Loucy (cell line): ENCODE results near the gene SLC26A11.

Experiments
- H2AFZ ChIP-seq: fragments of 200-600 bp; sonication (generic); 2 replicates; pipeline ENCODE4 v1.6.0; 2016; ENCODE audit warnings: antibody characterized with exemption, mild to moderate bottlenecking, low read length, moderate library complexity
- H3F3A ChIP-seq: fragments of 200-600 bp; 2 replicates; pipeline ENCODE4 v1.6.0; 2016; ENCODE audit warnings: antibody characterized with exemption, low read depth, mild to moderate bottlenecking
- H3K27me3 ChIP-seq: fragments of 200-600 bp; sonication (generic); 2 replicates; pipeline ENCODE4 v1.6.1; 2014; ENCODE audit warnings: low read length, mild to moderate bottlenecking; ENCODE audit not compliant: insufficient read depth, poor library complexity, severe bottlenecking
- H3K36me3 ChIP-seq: fragments of 200-600 bp; sonication (generic); 2 replicates; pipeline ENCODE4 v1.6.1; 2016; ENCODE audit warnings: low read length; ENCODE audit not compliant: insufficient read depth
- H3K4me1 ChIP-seq: fragments of 200-600 bp; sonication (generic); 2 replicates; pipeline ENCODE4 v1.5.1; 2014; ENCODE audit warnings: low read length, mild to moderate bottlenecking; ENCODE audit not compliant: insufficient read depth, poor library complexity, severe bottlenecking
- H3K4me2 ChIP-seq: fragments of 200-600 bp; sonication (generic); 2 replicates; pipeline ENCODE4 v1.6.0; 2014; ENCODE audit warnings: antibody characterized with exemption, low read length, low read depth, mild to moderate bottlenecking; ENCODE audit not compliant: poor library complexity, severe bottlenecking
- H3K4me3 ChIP-seq: fragments of 200-600 bp; sonication (generic); 2 replicates; pipeline ENCODE4 v1.5.1; 2014; ENCODE audit warnings: low read length, mild to moderate bottlenecking, mixed read lengths; ENCODE audit not compliant: poor library complexity, severe bottlenecking
- H3K79me2 ChIP-seq: fragments of 200-600 bp; sonication (generic); 2 replicates; pipeline ENCODE4 v1.6.1; 2014; ENCODE audit warnings: low read length; ENCODE audit not compliant: insufficient read depth
- H3K9ac ChIP-seq: fragments of 200-600 bp; sonication (generic); 2 replicates; pipeline ENCODE4 v1.6.0; 2014; ENCODE audit warnings: mild to moderate bottlenecking, low read depth, low read length, moderate library complexity; ENCODE audit not compliant: poor library complexity, severe bottlenecking
- H3K9me2 ChIP-seq: fragments of 200-600 bp; sonication (generic); replicated peaks from 2 replicates; pipeline ENCODE4 v1.6.1; 2016; ENCODE audit warnings: low read depth, low read length, mixed read lengths
- H3K9me3 ChIP-seq: fragments of 200-600 bp; sonication (generic); 2 replicates; pipeline ENCODE4 v1.6.1; 2014; ENCODE audit warnings: mild to moderate bottlenecking, antibody characterized with exemption, low read length, low read depth; ENCODE audit not compliant: insufficient read depth
- H4K20me1 ChIP-seq: fragments of 200-600 bp; sonication (generic); 2 replicates; pipeline ENCODE4 v1.6.0; 2014; ENCODE audit warnings: antibody characterized with exemption, low read length, mild to moderate bottlenecking; ENCODE audit not compliant: insufficient read depth, poor library complexity, severe bottlenecking
- CTCF ChIP-seq: fragments of 200-600 bp; sonication (generic); conservative IDR thresholded peaks from 2 replicates; pipeline ENCODE4 v1.5.1; 2014; ENCODE audit warnings: mild to moderate bottlenecking, antibody characterized with exemption, low read length
- EZH2phosphoT487 ChIP-seq: fragments of 200-600 bp; IDR thresholded peaks from 2 replicates; pipeline ENCODE4 v1.6.1; 2018; ENCODE audit warnings: antibody characterized with exemption, mild to moderate bottlenecking, moderate library complexity, borderline replicate concordance

Gene SLC26A11

GRCh38 chr17:80216473-80217456, 3.5 kb upstream of the SLC26A11 start:
- H4K20me1 ChIP-seq = no peaks in the 10 kb centered on the region
- TF ChIP-seq EZH2phosphoT487 (no peak), CTCF (no peak)
- peaks cover 7% of the 10 kb centered on the region for H3K4me1 ChIP-seq
- H3K27me3 ChIP-seq = peaks cover 16% of the 10 kb centered on the region
- H3K9ac ChIP-seq = no peak overlapping the region
- H3K36me3 ChIP-seq = no peaks in the 10 kb centered on the region
- no peak overlapping the region for H3K4me3 ChIP-seq
- no peak overlapping the region for H3K4me2 ChIP-seq
- H2AFZ ChIP-seq = no peak overlapping the region
- no peaks in the 10 kb centered on the region for H3K79me2 ChIP-seq
- no peaks in the 10 kb centered on the region for H3K9me2 ChIP-seq
- H3F3A ChIP-seq = no peaks in the 10 kb centered on the region
- no peaks in the 10 kb centered on the region for H3K9me3 ChIP-seq

- Histone ChIP-seq H3K4me1 (peaks cover 7% of the 10 kb centered on the region), H3K79me2 (no peaks in the 10 kb centered on the region), H3K9ac (no peak overlapping the region), H4K20me1 (no peaks in the 10 kb centered on the region), H3K9me2 (no peaks in the 10 kb centered on the region), H3K4me2 (no peak overlapping the region), H3K9me3 (no peaks in the 10 kb centered on the region), H3K36me3 (no peaks in the 10 kb centered on the region), H3K27me3 (peaks cover 16% of the 10 kb centered on the region), H3F3A (no peaks in the 10 kb centered on the region), H3K4me3 (no peak overlapping the region), H2AFZ (no peak overlapping the region)
- no peak for TF ChIP-seq EZH2phosphoT487
- no peak for TF ChIP-seq CTCF
Observed at GRCh38 chr17:80217703-80218362, 2.4 kb upstream of the SLC26A11 start.

- Histone ChIP-seq H3K4me3 (no peak overlapping the region), H3K4me2 (no peak overlapping the region), H3K4me1 (peaks cover 7% of the 10 kb centered on the region), H3K9me3 (no peaks in the 10 kb centered on the region), H3K9me2 (no peaks in the 10 kb centered on the region), H3K27me3 (peaks cover 16% of the 10 kb centered on the region), H3F3A (no peaks in the 10 kb centered on the region), H2AFZ (no peak overlapping the region), H3K79me2 (no peaks in the 10 kb centered on the region), H3K9ac (no peak overlapping the region), H3K36me3 (no peaks in the 10 kb centered on the region), H4K20me1 (no peaks in the 10 kb centered on the region)
- TF ChIP-seq CTCF = no peak
- TF ChIP-seq EZH2phosphoT487 = no peak
Observed at GRCh38 chr17:80218391-80218790, 1.8 kb upstream of the SLC26A11 start.
